SH-SY5Y (cell line): Measurements from ENCODE around the gene SMCR8.

Source experiments
- GATA2 ChIP-seq: IDR thresholded peaks from 2 replicates; pipeline ENCODE4 v1.6.1; 2011; ENCODE audit warnings: mild to moderate bottlenecking, low read depth, low read length
- GATA3 ChIP-seq: IDR thresholded peaks from 2 replicates; pipeline ENCODE4 v1.6.1; 2011; ENCODE audit warnings: low read depth, mild to moderate bottlenecking, low read length, moderate library complexity

- no peak for TF ChIP-seq GATA2
- TF ChIP-seq GATA3, result no peak
Measured at GRCh38 chr17:18364166-18364565, 49.1 kb downstream of the SMCR8 start.
